HepG2 (cell line): ENCODE measurements around the gene POLRMT. TPM values are rescaled to one million over a fixed set of nuclear protein-coding genes. Genes with fewer than 3 reads are reported as not detected.
A peak's percentile ranks its signal among the peaks of the same experiment; 100 is the strongest.

Experiments used
- ATAC-seq: fragments of 200-7000 bp; cut with Tn5 transposase; 3 replicates; pipeline ENCODE4 v1.9.1; 2020; ENCODE audit warnings: mild to moderate bottlenecking, moderate library complexity
- BruUV-seq: library from RNA; stranded (reverse); fragments of 400-500 nt; replicated peaks from 2 replicates; lab custom pipeline; 2021; lab: Mats Ljungman, UMichigan
- CTCF ChIA-PET: fragments of 300-600 bp; formaldehyde crosslinking; extraction: SDS; loops from one replicate; lab custom pipeline; 2021; ENCODE audit warnings: low total read pairs, inconsistent platforms, low intra/inter-chr PET ratio; lab: Yijun Ruan, JAX
- POLR2A ChIA-PET: fragments of 350-600 bp; sonication (Branson Sonifier 250); formaldehyde crosslinking; loops from one replicate; lab custom pipeline; 2020; ENCODE audit warnings: antibody characterized with exemption, inconsistent platforms; lab: Yijun Ruan, JAX
- DNase-seq: peaks from one replicate; pipeline ENCODE4 v3.0.0-alpha.2; 2015; ENCODE audit warnings: low spot score
- FAIRE-seq: peaks from 3 replicates; lab custom pipeline; 2011; peaks lifted over from hg19 to GRCh38; lab: Jason Lieb, UNC
- H2AFZ ChIP-seq: one replicate; pipeline ENCODE4 v1.6.1; 2011; ENCODE audit warnings: low read length, inconsistent platforms
- H3K27ac ChIP-seq: fragments of 300-600 bp; 3 replicates; pipeline ENCODE4 v1.8.0; 2011; ENCODE audit warnings: mixed run types, mild to moderate bottlenecking, mixed read lengths, low read length, inconsistent platforms; ENCODE audit not compliant: insufficient read depth; ENCODE audit errors: extremely low read length
- H3K27me3 ChIP-seq, 2 experiments: fragments of 200-600 bp in 1 of 2; 2 replicates in 1 of 2; 3 replicates in 1 of 2; pipeline versions ENCODE4 v1.6.0 to v1.8.0; 2011; ENCODE audit warnings: low read length in 2 of 2, mild to moderate bottlenecking in 2 of 2, moderate library complexity in 2 of 2, inconsistent platforms in 1 of 2; ENCODE audit not compliant: insufficient read depth in 2 of 2, control insufficient read depth in 1 of 2
- H3K36me3 ChIP-seq, 2 experiments: fragments of 200-600 bp in 1 of 2; replicated peaks in 1 of 2; 2 replicates in 1 of 2; 3 replicates in 1 of 2; pipeline versions ENCODE4 v1.5.1 to v1.8.0; 2011; ENCODE audit warnings: low read length in 2 of 2, inconsistent platforms in 1 of 2; ENCODE audit not compliant: insufficient read depth in 2 of 2, control insufficient read depth in 1 of 2
- H3K4me1 ChIP-seq: 2 replicates; pipeline ENCODE4 v1.5.1; 2012; ENCODE audit warnings: low read length, inconsistent platforms; ENCODE audit not compliant: insufficient read depth
- H3K4me2 ChIP-seq: 2 replicates; pipeline ENCODE4 v1.6.0; 2011; ENCODE audit warnings: low read depth, low read length, inconsistent platforms
- H3K4me3 ChIP-seq, 3 experiments: fragments of 200-600 bp in 1 of 3; sonication (generic), shearing (Covaris generic) in 1 of 3; replicated peaks in 1 of 3; 2 replicates each; pipeline ENCODE4 v1.5.1; 2011 to 2016; ENCODE audit warnings: low read length in 3 of 3, inconsistent platforms in 2 of 3, low read depth in 2 of 3, mild to moderate bottlenecking in 2 of 3, control low read depth in 1 of 3, mixed read lengths in 1 of 3; ENCODE audit not compliant: insufficient read depth in 1 of 3
- H3K79me2 ChIP-seq: one replicate; pipeline ENCODE4 v1.6.1; 2011; ENCODE audit warnings: low read length, inconsistent platforms; ENCODE audit not compliant: insufficient read depth
- H3K9ac ChIP-seq: 2 replicates; pipeline ENCODE4 v1.6.0; 2011; ENCODE audit warnings: mild to moderate bottlenecking, low read depth, low read length, inconsistent platforms; ENCODE audit not compliant: insufficient read depth
- H3K9me3 ChIP-seq: 2 replicates; pipeline ENCODE4 v1.5.1; 2012; ENCODE audit warnings: mild to moderate bottlenecking, low read length
- H4K20me1 ChIP-seq: 2 replicates; pipeline ENCODE4 v1.6.0; 2011; ENCODE audit warnings: inconsistent platforms, mild to moderate bottlenecking, low read length, moderate library complexity; ENCODE audit not compliant: insufficient read depth
- ATF3 ChIP-seq: sonication (generic); formaldehyde crosslinking; IDR thresholded peaks from 2 replicates; pipeline ENCODE4 v1.4.0; 2020; ENCODE audit warnings: missing genetic modification reagents
- BCL6 ChIP-seq: IDR thresholded peaks from 2 replicates; pipeline ENCODE4 v1.6.1; 2016; ENCODE audit warnings: missing genetic modification reagents, missing compliant biosample characterization
- FOSL1 ChIP-seq: sonication (generic); formaldehyde crosslinking; IDR thresholded peaks from 2 replicates; pipeline ENCODE4 v1.9.0; 2021; ENCODE audit warnings: missing genetic modification reagents, borderline replicate concordance
- FUBP1 ChIP-seq: sonication (generic); formaldehyde crosslinking; IDR thresholded peaks from 2 replicates; pipeline ENCODE4 v1.5.1; 2020; ENCODE audit warnings: missing genetic modification reagents, mild to moderate bottlenecking, borderline replicate concordance
- IKZF4 ChIP-seq: sonication (generic); formaldehyde crosslinking; IDR thresholded peaks from 2 replicates; pipeline ENCODE4 v1.5.1; 2020; ENCODE audit warnings: borderline replicate concordance, mild to moderate bottlenecking, low read depth, missing genetic modification reagents; ENCODE audit errors: not compliant biosample characterization
- IKZF5 ChIP-seq: IDR thresholded peaks from 2 replicates; pipeline ENCODE4 v1.6.1; 2018; ENCODE audit warnings: missing genetic modification reagents, mild to moderate bottlenecking, missing compliant biosample characterization
- LBX2 ChIP-seq: sonication (generic); formaldehyde crosslinking; IDR thresholded peaks from 2 replicates; pipeline ENCODE4 v1.5.0; 2020; ENCODE audit warnings: missing genetic modification reagents, mild to moderate bottlenecking, borderline replicate concordance
- MBD4 ChIP-seq: IDR thresholded peaks from 2 replicates; pipeline ENCODE4 v1.6.1; 2012; ENCODE audit warnings: low read length, inconsistent platforms, borderline replicate concordance
- PITX1 ChIP-seq: sonication (generic); formaldehyde crosslinking; IDR thresholded peaks from 2 replicates; pipeline ENCODE4 v1.5.1; 2020; ENCODE audit warnings: mild to moderate bottlenecking, missing genetic modification reagents
- RBM22 ChIP-seq: fragments of 200-400 bp; formaldehyde crosslinking; optimal IDR thresholded peaks from 2 replicates; pipeline ENCODE3; 2017; ENCODE audit warnings: mild to moderate bottlenecking, low read length, moderate library complexity
- RXRA ChIP-seq: sonication (generic); formaldehyde crosslinking; IDR thresholded peaks from 2 replicates; pipeline ENCODE4 v1.5.1; 2020; ENCODE audit warnings: missing genetic modification reagents
- SSRP1 ChIP-seq: IDR thresholded peaks from 2 replicates; pipeline ENCODE4 v1.6.1; 2016; ENCODE audit warnings: control low read depth
- TEAD3 ChIP-seq: optimal IDR thresholded peaks from 2 replicates; pipeline ENCODE3; 2016; ENCODE audit warnings: borderline replicate concordance
- ZC3H13 ChIP-seq: sonication (generic); formaldehyde crosslinking; IDR thresholded peaks from 2 replicates; pipeline ENCODE4 v1.8.1; 2023; ENCODE audit warnings: mild to moderate bottlenecking, missing genetic modification reagents, moderate library complexity
- ZNF354B ChIP-seq: sonication (generic); formaldehyde crosslinking; IDR thresholded peaks from 2 replicates; pipeline ENCODE4 v1.8.0; 2022; ENCODE audit warnings: mild to moderate bottlenecking, missing genetic modification reagents
- ZNF441 ChIP-seq: sonication (generic); formaldehyde crosslinking; IDR thresholded peaks from 2 replicates; pipeline ENCODE4 v1.7.0; 2021; ENCODE audit warnings: missing genetic modification reagents, borderline replicate concordance
- ZNF460 ChIP-seq: sonication (generic); formaldehyde crosslinking; IDR thresholded peaks from 2 replicates; pipeline ENCODE4 v1.5.1; 2020; ENCODE audit warnings: missing genetic modification reagents, mild to moderate bottlenecking, borderline replicate concordance
- ZXDC ChIP-seq: sonication (generic); formaldehyde crosslinking; IDR thresholded peaks from 2 replicates; pipeline ENCODE4 v1.5.0; 2020; ENCODE audit warnings: mild to moderate bottlenecking, missing genetic modification reagents
- WGBS: methylation state at CpG from one replicate; pipeline ENCODE4 v1.1.6; 2017; ENCODE audit warnings: low lambda C conversion rate; 5-methylcytosine and 5-hydroxymethylcytosine counted together
- in situ Hi-C: cut with HindIII; loops from 2 replicates; pipeline ENCODE4 v1.10.0; 2017; ENCODE audit warnings: low pct_unique_long_range_greater_than_20kb; ENCODE audit not compliant: extremely low pct_ligation_motif_present
- intact Hi-C: fragments of 100-400 bp; cut with micrococcal nuclease; formaldehyde crosslinking; loops from one replicate; pipeline ENCODE4 v1.10.0; 2022; ENCODE audit not compliant: unreplicated experiment
- polyA plus RNA-seq, 8 experiments: library from polyadenylated mRNA; depleted of rRNA in 3 of 8; stranded (reverse) in 7 of 8; unstranded in 1 of 8; fragments of >200 nt; fragmentation: Illumina TruSeq in 4 of 8; extraction: Trizol in 4 of 8; gene quantifications; 2 replicates each; pipeline versions ENCODE4 v1.2.1 to v1.2.3, GENCODE V29; 2011 to 2016; ENCODE audit warnings: low read depth in 4 of 8, missing spikeins in 1 of 8, mixed read lengths in 1 of 8; ENCODE audit not compliant: insufficient read depth in 1 of 8
- total RNA-seq, 5 experiments: library from RNA; depleted of rRNA; stranded (reverse); fragments of >200 nt; fragmentation: Illumina TruSeq; extraction: Trizol; gene quantifications; 2 replicates each; pipeline ENCODE4 v1.2.3, GENCODE V29; 2016; ENCODE audit warnings: low read depth in 1 of 5

POLRMT gene
- total and polyA plus RNA-seq, 2 of the 13 experiments (the other 11 are each of a cell fraction or from before 2014, with no cell fraction given): 78.0 to 101 TPM

GRCh38 chr19:646779-647565 lies 13.6 kb upstream of the POLRMT start:
- H3K36me3 ChIP-seq: peaks cover 18 to 35% of the 10 kb centered on the region in 2 experiments; a peak in 4 of 5 replicates
- no peaks in the 10 kb centered on the region for H3K9me3 ChIP-seq
- BruUV-seq: no TSS peak
- ATAC-seq: no peak
- in situ Hi-C loops: no loop called here
- WGBS: 97% methylated on average over 30 of the region's 48 CpGs
- H3K27ac ChIP-seq: no peak overlapping the region
- no peaks in the 10 kb centered on the region for H3K4me1 ChIP-seq
- POLR2A ChIA-PET: no interaction called here
- peaks cover 8% of the 10 kb centered on the region; the same call in 1 of the 2 replicates for H4K20me1 ChIP-seq
- no peak for FAIRE-seq
- H3K4me2 ChIP-seq: no peak overlapping the region
- CTCF ChIA-PET: no interaction called here
- H3K4me3 ChIP-seq: no peak overlapping the region
- intact Hi-C loops: no loop called here
- no peak for DNase-seq
- H3K79me2 ChIP-seq: no peaks in the 10 kb centered on the region
- no peak overlapping the region for H3K9ac ChIP-seq
- no peaks in the 10 kb centered on the region for H3K27me3 ChIP-seq
- no peak overlapping the region for H2AFZ ChIP-seq
- TF ChIP-seq MBD4 (no peak), RXRA (no peak), TEAD3 (CRISPR knock-in tag) (no peak), ATF3 (no peak), RBM22 (peak; percentile 24), FOSL1 (CRISPR knock-in tag) (no peak), ZXDC (no peak), FUBP1 (CRISPR knock-in tag) (no peak), LBX2 (CRISPR knock-in tag) (no peak), ZNF441 (CRISPR knock-in tag) (no peak), ZC3H13 (CRISPR knock-in tag) (peak; percentile 74; the same call in 1 of the 2 replicates), ZNF460 (CRISPR knock-in tag) (no peak), IKZF5 (CRISPR knock-in tag) (no peak), SSRP1 (CRISPR knock-in tag) (no peak), PITX1 (CRISPR knock-in tag) (no peak), BCL6 (CRISPR knock-in tag) (no peak), ZNF354B (no peak), IKZF4 (no peak)
